ENCODE measurements around the gene C19orf53. TPM values are rescaled to one million over a fixed set of nuclear protein-coding genes. Genes with fewer than 3 reads are reported as not detected.

Gene C19orf53
- total and polyA plus RNA-seq, 2 of the 13 experiments (the other 11 are each of a cell fraction or from before 2014, with no cell fraction given) = 129 to 130 TPM

- TF ChIP-seq ZNF318 (CRISPR knock-in tag; IDR thresholded peaks at IDR 0.05) (peak; percentile 87; the same call in 1 of the 2 replicates), EEA1 (CRISPR knock-in tag; IDR thresholded peaks at IDR 0.05; ENCODE audit: borderline replicate concordance) (peak; percentile 26; the same call in 1 of the 2 replicates), POLR2G (IDR thresholded peaks at IDR 0.05; ENCODE audit: low read depth, low read length) (peak; percentile 97), YEATS2 (CRISPR knock-in tag; IDR thresholded peaks at IDR 0.05; ENCODE audit: borderline replicate concordance) (peak; percentile 99), CBFB (CRISPR knock-in tag; IDR thresholded peaks at IDR 0.05) (peak; percentile 92), CC2D1A (CRISPR knock-in tag; IDR thresholded peaks at IDR 0.05) (no peak), ZNF768 (CRISPR knock-in tag; IDR thresholded peaks at IDR 0.05) (no peak; the same call in 1 of the 2 replicates), NFE2L1 (CRISPR knock-in tag; IDR thresholded peaks at IDR 0.05; ENCODE audit: borderline replicate concordance) (no peak; the same call in 1 of the 2 replicates), ZNF484 (CRISPR knock-in tag; IDR thresholded peaks at IDR 0.05; ENCODE audit: borderline replicate concordance, low read depth) (no peak), ARID5B (CRISPR knock-in tag; IDR thresholded peaks at IDR 0.05) (peak; percentile 55), ZNF225 (CRISPR knock-in tag; IDR thresholded peaks at IDR 0.05) (peak; percentile 64; the same call in 1 of the 2 replicates), ZNF776 (CRISPR knock-in tag; IDR thresholded peaks at IDR 0.05) (no peak), HOXA3 (CRISPR knock-in tag; IDR thresholded peaks at IDR 0.05) (peak; percentile 94), HNRNPH1 (optimal IDR thresholded peaks at IDR 0.05; ENCODE audit: low read depth, low read length) (no peak), FOSL1 (CRISPR knock-in tag; IDR thresholded peaks at IDR 0.05; ENCODE audit: borderline replicate concordance) (no peak), NR2F6 (IDR thresholded peaks at IDR 0.05) (no peak), NR2F6 (CRISPR knock-in tag; IDR thresholded peaks at IDR 0.05) (peak; percentile 46), ZNF326 (CRISPR knock-in tag; IDR thresholded peaks at IDR 0.05; ENCODE audit: borderline replicate concordance) (no peak)
Measured at GRCh38 chr19:13774217-13775191, at the start of gene C19orf53 (continued).

Measured in HepG2 (cell line).